PC-9 (cell line): Measurements from ENCODE around the gene LPAR1. TPM values are rescaled to one million over a fixed set of nuclear protein-coding genes. Genes with fewer than 3 reads are reported as not detected.

ENCODE experiments used
- BruUV-seq: library from RNA; stranded (reverse); fragments of 400-500 nt; replicated peaks from 2 replicates; lab custom pipeline; 2021; lab: Mats Ljungman, UMichigan
- CTCF ChIA-PET: fragments of 300-600 bp; sonication (Branson Sonifier 250); formaldehyde crosslinking; loops from one replicate; lab custom pipeline; 2022; ENCODE audit warnings: antibody characterized with exemption; lab: Charles Lee
- POLR2A ChIA-PET: fragments of 300-600 bp; sonication (Branson Sonifier 250); formaldehyde crosslinking; loops from one replicate; lab custom pipeline; 2022; ENCODE audit warnings: antibody characterized with exemption; ENCODE audit not compliant: unreplicated experiment; lab: Charles Lee
- DNase-seq, 2 experiments: peaks; one replicate each; pipeline versions ENCODE4 v3.0.0 to v3.0.0-alpha.2; 2015 to 2022; ENCODE audit warnings: mixed read lengths in 1 of 2
- H2AFZ ChIP-seq: fragments of 200-600 bp; sonication (generic); 2 replicates; pipeline ENCODE4 v1.8.1; 2017; ENCODE audit warnings: antibody characterized with exemption
- H3F3A ChIP-seq: fragments of 200-600 bp; sonication (generic); 2 replicates; pipeline ENCODE4 v1.8.1; 2017; ENCODE audit warnings: antibody characterized with exemption, mild to moderate bottlenecking, low read depth; ENCODE audit not compliant: insufficient read depth
- H3K27ac ChIP-seq: fragments of 200-600 bp; sonication (generic); 2 replicates; pipeline ENCODE4 v1.6.1; 2016; ENCODE audit warnings: mixed run types
- H3K27me3 ChIP-seq: fragments of 200-600 bp; sonication (generic); 2 replicates; pipeline ENCODE4 v1.6.1; 2016; ENCODE audit warnings: low read depth, mixed run types; ENCODE audit not compliant: insufficient read depth
- H3K36me3 ChIP-seq: fragments of 200-600 bp; sonication (generic); 2 replicates; pipeline ENCODE4 v1.6.1; 2016; ENCODE audit warnings: low read depth, mixed run types
- H3K4me1 ChIP-seq: fragments of 200-600 bp; sonication (generic); replicated peaks from 2 replicates; pipeline ENCODE4 v1.6.1; 2016; ENCODE audit warnings: mixed run types; ENCODE audit not compliant: insufficient read depth
- H3K4me2 ChIP-seq: fragments of 200-600 bp; sonication (generic); 2 replicates; pipeline ENCODE4 v1.6.1; 2017; ENCODE audit warnings: mixed run types
- H3K4me3 ChIP-seq: fragments of 200-600 bp; sonication (generic); 2 replicates; pipeline ENCODE4 v1.6.1; 2016; ENCODE audit warnings: mixed run types
- H3K79me2 ChIP-seq: fragments of 200-600 bp; sonication (generic); 2 replicates; pipeline ENCODE4 v1.6.1; 2017; ENCODE audit warnings: low read depth, mixed run types
- H3K9me2 ChIP-seq: fragments of 200-600 bp; sonication (generic); 2 replicates; pipeline ENCODE4 v1.8.1; 2017; ENCODE audit warnings: mild to moderate bottlenecking; ENCODE audit not compliant: insufficient read depth
- H3K9me3 ChIP-seq: fragments of 200-600 bp; sonication (generic); 2 replicates; pipeline ENCODE4 v1.8.1; 2016; ENCODE audit warnings: low read depth; ENCODE audit not compliant: insufficient read depth
- H4K20me1 ChIP-seq: fragments of 200-600 bp; sonication (generic); 2 replicates; pipeline ENCODE4 v1.8.1; 2017; ENCODE audit not compliant: insufficient read depth
- CTCF ChIP-seq: fragments of 200-600 bp; sonication (generic); conservative IDR thresholded peaks from 2 replicates; pipeline ENCODE4 v1.6.1; 2017; ENCODE audit warnings: mixed run types, antibody characterized with exemption, mild to moderate bottlenecking, moderate library complexity
- EZH2 ChIP-seq: fragments of 200-600 bp; sonication (generic); IDR thresholded peaks from 2 replicates; pipeline ENCODE4 v1.8.0; 2017; ENCODE audit warnings: antibody characterized with exemption, low read depth
- intact Hi-C: fragments of 100-400 bp; cut with micrococcal nuclease; formaldehyde crosslinking; loops from one replicate; pipeline ENCODE4 v1.10.0; 2022; ENCODE audit not compliant: unreplicated experiment
- total RNA-seq: library from RNA; stranded (reverse); gene quantifications from 2 replicates; pipeline ENCODE4 v1.2.3, GENCODE V29; 2021

LPAR1 gene
- total RNA-seq, 1 experiment from 2014 or later, result 11.8 TPM

GRCh38 chr9:110978516-110978915, 59.8 kb downstream of the LPAR1 start:
- no peak for TF ChIP-seq CTCF
- TF ChIP-seq EZH2, result no peak
- no peak overlapping the region for H3K4me2 ChIP-seq
- H2AFZ ChIP-seq, result no peak overlapping the region
- H3K36me3 ChIP-seq, result no peaks in the 10 kb centered on the region
- DNase-seq, result no peak
- H3K4me3 ChIP-seq, result no peak overlapping the region
- CTCF ChIA-PET, result no interaction called here
- H3K4me1 ChIP-seq, result peaks cover 11% of the 10 kb centered on the region
- no TSS peak for BruUV-seq
- no peaks in the 10 kb centered on the region; the same call in 1 of the 2 replicates for H3F3A ChIP-seq
- H3K27ac ChIP-seq, result no peak overlapping the region
- no peaks in the 10 kb centered on the region for H3K27me3 ChIP-seq
- H3K9me2 ChIP-seq, result no peaks in the 10 kb centered on the region
- H3K79me2 ChIP-seq, result peaks cover 15% of the 10 kb centered on the region; the same call in 1 of the 2 replicates
- H4K20me1 ChIP-seq, result no peaks in the 10 kb centered on the region
- intact Hi-C loops, result loop anchor here (5.0 to 10.0 kb wide), 3 partner anchors 39 to 316 kb away; partner anchors contain the start of gene LPAR1
- POLR2A ChIA-PET, result no interaction called here
- H3K9me3 ChIP-seq, result peaks cover 3% of the 10 kb centered on the region; the same call in 1 of the 2 replicates

- no peak overlapping the region for H3K4me3 ChIP-seq
- no peaks in the 10 kb centered on the region for H4K20me1 ChIP-seq
- H3K4me2 ChIP-seq, result peak overlapping the region; percentile 12; the same call in 1 of the 2 replicates
- H3K27me3 ChIP-seq, result no peaks in the 10 kb centered on the region
- TF ChIP-seq CTCF, result no peak
- no peak for TF ChIP-seq EZH2
- DNase-seq, result peak; percentile 67 to 84
- no TSS peak for BruUV-seq
- no peaks in the 10 kb centered on the region; the same call in 1 of the 2 replicates for H3F3A ChIP-seq
- H3K27ac ChIP-seq, result peak overlapping the region; percentile 58
- H3K9me3 ChIP-seq, result peaks cover 3% of the 10 kb centered on the region; the same call in 1 of the 2 replicates
- CTCF ChIA-PET, result no interaction called here
- H3K79me2 ChIP-seq, result peaks cover 9% of the 10 kb centered on the region; the same call in 1 of the 2 replicates
- H3K9me2 ChIP-seq, result no peaks in the 10 kb centered on the region
- intact Hi-C loops, result loop anchor here (5.0 to 10.0 kb wide), 3 partner anchors 40 to 318 kb away; partner anchors contain the start of gene LPAR1
- H2AFZ ChIP-seq, result no peak overlapping the region
- H3K4me1 ChIP-seq, result peaks cover 11% of the 10 kb centered on the region
- POLR2A ChIA-PET, result interaction anchor here (0.6 kb wide), 1 partner anchor 205 kb away, joined by 3 read pairs; no protein-coding TSS in a partner anchor
- H3K36me3 ChIP-seq, result no peaks in the 10 kb centered on the region
Observed at GRCh38 chr9:110977259-110977709, 61.0 kb downstream of the LPAR1 start.

GRCh38 chr9:110975969-110976368, 62.3 kb downstream of the LPAR1 start:
- no peak overlapping the region for H2AFZ ChIP-seq
- no peaks in the 10 kb centered on the region for H4K20me1 ChIP-seq
- ChIA-PET POLR2A (no interaction called here), CTCF (no interaction called here)
- 0 out of 2 replicates have a peak, but pooled peaks cover 3% of the 10 kb centered on the region for H3K36me3 ChIP-seq
- H3F3A ChIP-seq, result peaks cover 2% of the 10 kb centered on the region; the same call in 1 of the 2 replicates
- H3K4me2 ChIP-seq, result no peak overlapping the region
- intact Hi-C loops, result loop anchor here (5.0 to 10.0 kb wide), 3 partner anchors 41 to 319 kb away; partner anchors contain the start of gene LPAR1
- peaks cover 3% of the 10 kb centered on the region; the same call in 1 of the 2 replicates for H3K9me3 ChIP-seq
- peaks cover 11% of the 10 kb centered on the region for H3K4me1 ChIP-seq
- no peak overlapping the region for H3K27ac ChIP-seq
- no peaks in the 10 kb centered on the region for H3K9me2 ChIP-seq
- H3K4me3 ChIP-seq, result no peak overlapping the region
- H3K79me2 ChIP-seq, result peaks cover 9% of the 10 kb centered on the region; the same call in 1 of the 2 replicates
- no peak for DNase-seq
- TF ChIP-seq CTCF, result no peak
- no peak for TF ChIP-seq EZH2
- H3K27me3 ChIP-seq, result no peaks in the 10 kb centered on the region
- BruUV-seq, result no TSS peak
